Gastroesophageal sphincter (tissue), 3 donors: ENCODE data around the gene SDS.

Source experiments
- POLR2AphosphoS5 ChIP-seq: sonication (generic); formaldehyde crosslinking; IDR thresholded peaks from one replicate; pipeline ENCODE4 v1.6.1; 2017; ENCODE audit warnings: antibody characterized with exemption
- TF ChIP-seq, protein P1 (sequence below), 4 experiments: fragments of 200-600 bp in 2 of 4; fragments of 450-650 bp in 2 of 4; sonication (generic) in 1 of 4; IDR thresholded peaks; one replicate each; pipeline ENCODE4 v1.5.1; 2017 to 2019; ENCODE audit warnings: antibody characterized with exemption in 4 of 4, mild to moderate bottlenecking in 2 of 4, moderate library complexity in 2 of 4

DNA sequence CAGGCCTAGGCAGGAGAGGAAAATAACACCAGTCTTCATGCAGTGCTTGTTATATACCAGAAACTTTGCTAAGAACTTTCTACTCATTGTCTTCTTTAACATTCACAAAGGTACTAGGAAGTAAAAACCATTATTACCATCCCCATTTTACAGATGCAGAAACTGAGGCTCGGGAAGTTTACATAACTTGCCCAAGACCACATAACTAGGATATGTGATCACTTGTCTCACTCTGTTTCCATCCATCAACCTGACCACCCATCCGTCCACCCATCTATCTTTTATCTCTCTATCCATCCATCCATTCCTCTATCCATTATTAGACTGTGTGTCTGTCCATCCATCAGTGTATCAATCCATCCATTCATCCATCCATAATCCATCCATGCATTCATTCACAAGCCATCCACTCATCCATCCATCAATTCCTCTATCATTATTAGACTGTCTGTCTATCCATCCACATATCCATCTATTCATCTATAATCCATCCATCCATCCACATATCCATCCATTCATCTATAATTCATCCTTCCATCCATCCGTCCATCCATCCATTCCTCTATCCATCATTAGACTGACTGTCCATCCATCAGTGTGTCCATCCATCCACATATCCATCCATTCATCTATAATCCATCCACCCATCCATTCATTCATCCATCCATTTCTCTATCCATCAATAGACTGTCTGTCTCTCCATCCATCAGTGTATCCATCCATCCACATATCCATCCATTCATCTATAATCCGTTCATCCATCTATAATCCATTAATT, 35.0 kb upstream of the SDS start:
- TF ChIP-seq, protein P1, sequence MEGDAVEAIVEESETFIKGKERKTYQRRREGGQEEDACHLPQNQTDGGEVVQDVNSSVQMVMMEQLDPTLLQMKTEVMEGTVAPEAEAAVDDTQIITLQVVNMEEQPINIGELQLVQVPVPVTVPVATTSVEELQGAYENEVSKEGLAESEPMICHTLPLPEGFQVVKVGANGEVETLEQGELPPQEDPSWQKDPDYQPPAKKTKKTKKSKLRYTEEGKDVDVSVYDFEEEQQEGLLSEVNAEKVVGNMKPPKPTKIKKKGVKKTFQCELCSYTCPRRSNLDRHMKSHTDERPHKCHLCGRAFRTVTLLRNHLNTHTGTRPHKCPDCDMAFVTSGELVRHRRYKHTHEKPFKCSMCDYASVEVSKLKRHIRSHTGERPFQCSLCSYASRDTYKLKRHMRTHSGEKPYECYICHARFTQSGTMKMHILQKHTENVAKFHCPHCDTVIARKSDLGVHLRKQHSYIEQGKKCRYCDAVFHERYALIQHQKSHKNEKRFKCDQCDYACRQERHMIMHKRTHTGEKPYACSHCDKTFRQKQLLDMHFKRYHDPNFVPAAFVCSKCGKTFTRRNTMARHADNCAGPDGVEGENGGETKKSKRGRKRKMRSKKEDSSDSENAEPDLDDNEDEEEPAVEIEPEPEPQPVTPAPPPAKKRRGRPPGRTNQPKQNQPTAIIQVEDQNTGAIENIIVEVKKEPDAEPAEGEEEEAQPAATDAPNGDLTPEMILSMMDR (IDR thresholded peaks at IDR 0.05) = no peak
- TF ChIP-seq POLR2AphosphoS5 = no peak
